GM21737 (cell line): ENCODE results near the gene EPHX1.
"Not testable (repeated sequence)": the region's sequence is repeated elsewhere in the genome, so short reads cannot be mapped to it uniquely, and the experiment has no call there.

ENCODE experiments used
- ATAC-seq: cut with Tn5 transposase; IDR thresholded peaks from one replicate; pipeline ENCODE4 v1.9.1; 2021; ENCODE audit warnings: mild to moderate bottlenecking, moderate library complexity; ENCODE audit not compliant: unreplicated experiment

EPHX1 gene

DNA sequence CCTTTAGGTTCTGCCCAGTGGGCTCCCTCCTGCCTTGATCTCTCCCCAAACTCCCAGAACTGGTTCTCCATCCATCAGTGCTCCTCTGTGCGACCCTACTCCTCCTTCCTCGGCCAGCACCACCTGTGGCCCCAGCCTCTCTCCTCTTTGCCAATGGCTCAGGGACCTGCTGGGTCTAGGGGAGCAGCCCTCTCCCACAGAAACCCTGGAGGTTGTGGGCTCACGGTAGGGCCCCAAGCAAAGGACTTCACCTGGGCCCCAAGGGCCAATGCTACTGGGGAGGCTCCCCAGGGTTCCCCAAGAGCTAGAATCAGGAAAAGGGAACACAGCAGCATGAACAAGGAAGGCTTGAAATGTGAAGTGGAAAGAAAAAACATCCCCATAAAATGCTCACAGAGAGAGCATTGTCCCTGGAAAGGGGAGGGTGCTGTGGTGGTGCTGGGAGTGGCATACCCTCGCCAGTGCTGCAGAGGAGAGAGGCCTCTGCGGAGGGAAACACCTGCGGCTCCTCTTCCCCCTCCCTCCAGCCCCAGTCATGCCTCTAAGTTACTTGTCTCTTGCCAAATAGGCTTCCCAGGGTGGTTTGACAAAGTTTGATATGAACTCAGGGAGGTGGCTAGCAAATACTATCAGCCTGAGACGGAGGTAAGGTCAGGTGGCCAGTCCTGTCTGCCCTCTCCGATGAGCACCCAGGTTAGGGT is 69.7 kb downstream of the EPHX1 start:
- ATAC-seq: no peak

DNA sequence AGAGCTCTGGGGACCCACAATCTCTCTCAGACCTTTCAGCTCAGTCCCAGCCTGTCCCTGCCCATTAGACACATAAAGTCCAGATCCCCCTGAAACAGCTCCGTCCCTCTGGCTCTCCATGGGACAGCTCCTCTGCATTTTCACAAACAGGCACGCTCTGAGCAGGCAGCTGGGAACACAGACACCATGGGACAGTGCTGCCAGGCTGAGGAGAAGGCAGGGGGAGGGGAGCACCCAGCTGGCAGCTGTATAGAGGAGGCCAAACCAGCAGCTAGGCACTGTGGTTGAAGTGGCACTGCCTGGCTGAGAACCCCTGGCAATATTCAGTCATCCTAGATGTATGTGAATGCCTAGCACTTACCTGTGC is 70.3 kb downstream of the EPHX1 start:
- no peak for ATAC-seq

GRCh38 chr1:225880636-225881035 is 70.7 kb downstream of the EPHX1 start:
- ATAC-seq: no peak

GRCh38 chr1:225881081-225881958 is 71.4 kb downstream of the EPHX1 start:
- ATAC-seq: no peak

- peak; percentile 64 for ATAC-seq
These were observed 72.2 kb downstream of the EPHX1 start, which contains the start of gene TMEM63A for GRCh38 chr1:225881959-225882693. Gene TMEM63A, minus strand, starts transcription at chr1:225882380. Its CDS starts 4,800 bp downstream, at chr1:225877580.

DNA sequence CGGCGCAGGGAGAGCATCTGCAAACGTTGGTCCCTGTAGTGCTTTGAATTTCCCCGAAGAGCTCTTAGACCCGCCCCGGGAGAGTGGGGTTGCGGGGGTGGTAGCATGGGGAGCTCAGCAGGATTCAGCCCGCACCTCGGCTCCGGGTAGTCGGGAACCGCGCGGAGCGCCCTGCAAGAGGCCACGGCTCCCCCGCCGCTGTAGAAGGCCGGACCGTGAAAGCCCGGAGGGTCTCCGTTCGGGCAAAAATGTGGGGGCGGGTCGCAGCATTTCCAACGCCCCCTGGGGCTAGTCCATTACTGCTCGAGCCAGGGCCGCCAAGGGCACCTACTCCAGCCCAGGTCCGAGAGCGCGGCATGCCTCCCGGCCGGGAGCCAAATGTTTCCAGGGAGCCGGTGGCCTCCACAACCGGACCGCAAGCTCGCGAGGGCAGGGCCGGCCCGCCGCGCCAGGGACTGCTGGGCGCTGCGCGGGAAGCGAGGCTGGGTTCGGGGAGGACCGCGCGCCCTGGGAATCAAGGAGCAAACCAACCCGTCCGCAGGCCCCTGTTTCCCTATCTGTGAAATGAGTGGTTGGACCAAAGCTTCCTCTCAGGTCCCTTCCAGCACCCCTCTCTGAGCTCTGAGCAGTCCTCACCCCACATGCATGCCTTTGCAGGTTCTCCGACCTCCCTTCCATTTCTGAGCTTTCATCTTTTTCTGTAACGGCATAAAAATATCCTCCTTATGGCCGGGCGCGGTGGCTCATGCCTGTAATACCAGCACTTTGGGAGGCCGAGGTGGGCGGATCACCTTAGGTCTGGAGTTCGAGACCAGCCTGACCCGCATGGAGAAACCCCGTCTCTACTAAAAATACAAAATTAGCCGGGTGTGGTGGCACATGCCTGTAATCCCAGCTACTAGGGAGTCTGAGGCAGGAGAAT is 73.0 kb downstream of the EPHX1 start:
- ATAC-seq: peak; percentile 19

DNA sequence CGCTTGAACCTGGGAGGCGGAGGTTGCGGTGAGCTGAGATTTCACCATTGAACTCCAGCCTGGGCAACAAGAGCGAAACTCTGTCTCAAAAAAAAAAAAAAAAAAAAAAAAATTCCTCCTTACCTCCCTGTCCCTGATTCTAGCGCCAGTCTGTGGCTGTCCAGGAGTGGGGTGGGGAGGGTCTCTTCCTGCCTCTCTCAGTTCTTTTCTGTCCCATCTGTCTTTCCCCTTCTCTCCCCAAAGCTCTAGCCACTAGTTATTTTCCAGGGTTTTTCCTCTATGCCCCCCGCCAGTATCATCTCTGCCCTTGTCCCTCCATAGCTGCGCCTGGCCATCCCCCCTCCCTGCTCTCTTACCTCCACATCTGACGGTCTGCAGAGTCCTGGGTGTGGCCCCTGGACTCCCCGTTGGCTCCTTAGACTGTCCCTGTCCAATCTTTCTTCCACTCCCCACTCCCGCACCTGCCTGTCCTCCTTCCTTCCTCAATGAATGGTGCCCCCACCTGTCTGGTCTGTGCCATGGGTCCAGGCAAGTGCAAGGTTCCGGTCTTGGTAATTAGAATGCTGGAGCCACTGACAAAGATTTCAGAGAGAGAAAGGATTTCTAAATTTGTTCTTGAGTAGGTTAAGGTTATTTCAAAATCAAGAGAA is 73.8 kb downstream of the EPHX1 start:
- ATAC-seq: no peak

- ATAC-seq: no peak
These were observed 75.4 kb downstream of the EPHX1 start for GRCh38 chr1:225885336-225885735.

DNA sequence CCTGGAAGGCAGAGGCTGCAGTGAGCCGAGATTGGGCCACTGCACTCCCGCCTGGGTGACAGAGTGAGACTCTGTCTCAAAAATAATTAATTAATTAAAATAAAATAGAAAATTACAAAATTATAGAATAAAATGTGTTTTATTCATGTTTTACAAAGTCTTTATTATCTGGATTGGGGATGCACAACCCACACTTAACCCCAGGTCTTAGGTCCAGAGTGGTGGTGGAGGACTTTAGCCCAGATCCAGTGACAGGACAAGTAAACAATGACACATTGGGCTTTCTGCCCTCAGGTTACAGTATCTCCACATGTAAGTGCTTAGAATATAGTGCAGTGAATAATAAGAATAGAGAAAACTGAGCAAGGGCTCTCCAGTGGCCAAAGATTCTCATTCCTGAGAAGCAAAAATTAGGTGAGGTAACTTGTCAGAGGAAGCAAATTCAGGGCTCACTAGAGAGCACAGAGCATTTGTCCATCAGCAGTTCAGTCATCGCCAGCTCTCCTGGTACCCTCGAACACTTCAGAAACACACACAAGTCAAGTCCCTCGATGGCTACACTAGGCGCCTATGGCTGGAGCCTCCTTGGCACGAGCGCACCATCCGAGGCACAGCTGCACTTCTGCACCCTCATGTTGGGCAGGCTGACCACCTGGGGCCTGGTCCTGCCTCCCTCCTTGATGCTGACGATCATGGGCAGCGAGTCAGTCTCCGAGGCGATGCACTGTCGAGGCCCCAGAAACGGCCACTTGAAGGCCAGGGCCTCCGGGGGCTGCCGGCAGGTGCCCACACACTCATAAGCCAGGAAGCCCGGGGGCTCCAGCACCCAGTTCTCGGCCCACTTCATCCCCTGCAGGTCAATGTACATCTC is 76.5 kb downstream of the EPHX1 start:
- no peak for ATAC-seq

DNA sequence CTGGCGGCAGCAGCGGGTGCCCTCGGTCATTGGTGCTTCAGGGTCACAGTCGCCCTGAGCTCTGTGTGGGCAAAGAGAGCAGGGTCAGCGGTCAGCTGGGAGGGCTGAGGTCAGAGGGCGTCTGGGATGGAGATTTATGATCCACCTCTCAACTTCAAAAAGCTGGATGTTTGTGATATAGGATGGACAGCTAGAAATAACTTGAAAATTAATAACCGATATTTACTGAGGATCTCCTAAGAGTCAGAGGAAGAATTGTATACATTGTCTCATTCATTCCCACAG is 77.0 kb downstream of the EPHX1 start:
- ATAC-seq: no peak

DNA sequence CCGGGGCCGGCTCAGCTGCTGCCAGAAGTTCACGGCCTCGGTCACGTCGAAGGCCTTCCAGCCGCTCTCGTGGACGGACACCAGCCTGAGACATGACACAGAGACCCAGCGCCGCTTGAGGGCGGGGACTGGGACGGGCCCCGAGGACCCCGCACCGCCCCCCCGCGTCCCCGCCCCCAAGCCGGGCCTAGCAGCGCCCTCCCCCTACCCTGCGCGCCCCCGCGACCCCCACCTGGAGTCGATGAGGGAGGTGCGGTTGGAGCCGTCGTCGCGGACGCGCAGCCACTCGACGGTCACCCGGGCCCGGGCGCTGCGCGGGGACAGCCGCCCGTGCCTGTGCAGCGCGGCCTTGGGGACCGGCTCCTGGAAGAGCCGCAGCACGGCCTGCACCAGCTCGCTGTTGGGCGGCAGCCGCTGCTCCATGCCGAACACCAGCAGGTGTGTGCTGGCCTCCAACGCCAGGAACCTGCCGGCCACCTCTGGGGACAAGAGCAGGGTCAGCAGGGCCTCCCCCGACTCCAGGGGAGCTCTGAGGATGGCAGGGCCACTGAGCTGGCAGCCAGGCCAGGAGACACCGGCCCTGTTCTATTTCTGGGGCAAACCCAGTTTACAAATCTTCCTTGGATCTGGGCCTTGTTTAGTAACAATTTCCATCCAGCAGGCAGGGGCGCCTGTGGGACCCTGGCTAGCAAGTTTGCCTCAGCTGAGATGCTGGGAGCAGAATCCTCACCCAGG is 77.8 kb downstream of the EPHX1 start:
- not testable (repeated sequence) for ATAC-seq

- ATAC-seq: no peak
These were observed 78.5 kb downstream of the EPHX1 start for GRCh38 chr1:225888289-225888897.

DNA sequence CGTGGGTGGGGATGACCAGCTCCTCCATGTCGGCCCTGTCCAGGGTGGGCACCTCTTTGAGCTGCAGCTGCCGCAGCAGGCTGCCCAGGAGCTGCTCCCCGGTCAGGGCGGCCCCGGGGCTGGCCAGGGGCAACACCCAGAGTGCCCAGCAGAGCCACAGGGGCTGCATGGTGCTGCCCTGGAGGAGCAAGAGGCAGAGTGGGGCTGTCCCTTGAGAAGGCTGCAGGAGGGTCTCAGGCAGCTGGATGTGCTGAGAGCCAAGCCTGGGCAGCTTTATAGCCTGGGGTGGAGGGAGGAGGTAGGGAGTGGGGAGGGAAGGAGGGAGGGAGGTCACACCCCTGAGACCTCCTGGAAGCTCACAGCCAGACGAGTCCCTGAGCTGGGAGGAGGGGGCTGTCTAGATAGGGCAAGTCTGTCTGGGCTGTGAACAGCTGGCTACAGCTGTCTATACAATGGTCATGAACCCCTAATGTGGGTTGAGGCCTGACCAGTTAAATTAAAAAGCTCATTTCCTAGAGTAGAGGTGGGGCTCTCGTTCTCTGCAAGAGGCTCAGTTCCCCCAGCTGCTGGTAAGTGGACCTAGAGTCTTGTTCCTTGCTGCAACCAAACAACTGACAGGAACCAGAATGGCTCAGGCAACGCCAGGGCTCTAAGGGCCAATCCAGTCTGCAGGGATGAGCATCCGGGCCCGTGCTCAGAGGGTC is 79.1 kb downstream of the EPHX1 start, which contains the start of gene LEFTY1:
Gene LEFTY1, minus strand, starts transcription at position 249 of the 704 bp plus-strand sequence. Its CDS starts 80 bp downstream, at position 169.
- ATAC-seq: no peak

GRCh38 chr1:225889743-225890142 is 79.8 kb downstream of the EPHX1 start:
- no peak for ATAC-seq

DNA sequence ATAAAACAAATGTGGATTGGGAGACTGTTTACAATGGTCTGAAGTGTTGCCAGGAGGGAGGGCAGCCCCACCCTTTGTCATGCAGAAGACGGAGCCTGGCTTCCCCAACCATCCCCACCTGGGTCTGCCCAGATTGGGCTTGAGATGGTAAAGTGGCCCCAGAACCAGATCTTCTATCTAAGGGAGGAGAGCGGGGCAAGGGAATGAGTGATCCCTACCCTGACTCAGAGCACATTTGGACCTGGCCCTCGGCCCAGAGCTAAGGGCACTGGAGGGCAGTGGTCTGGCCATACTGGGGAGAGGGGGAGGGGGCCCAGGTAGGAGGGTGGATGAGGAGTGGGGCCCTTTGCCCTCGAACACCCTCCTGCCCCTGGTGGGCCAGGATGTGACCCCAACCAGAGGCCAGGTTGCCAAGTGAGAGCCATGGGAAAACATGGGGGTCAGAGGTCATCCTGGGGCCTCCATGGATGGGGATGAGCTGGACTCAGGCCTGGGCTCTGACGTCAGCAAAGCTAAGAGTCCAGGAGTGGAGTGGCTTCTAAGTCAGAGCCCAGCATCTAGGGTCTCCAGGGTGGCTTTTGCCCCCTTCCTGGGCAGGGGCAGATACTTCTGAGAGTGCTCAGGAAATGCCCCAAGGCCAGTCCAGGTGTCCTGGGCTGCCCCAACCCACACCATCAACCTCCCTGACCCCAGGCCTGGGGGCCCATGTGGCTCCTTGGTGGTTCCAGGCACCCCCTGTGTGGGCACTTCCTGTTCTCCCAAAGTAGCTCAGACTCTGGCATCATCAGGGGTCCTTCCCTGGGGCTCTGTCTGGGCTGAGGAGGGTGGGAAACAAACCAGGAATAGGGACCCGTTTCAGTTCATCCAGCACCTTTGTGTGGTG is 80.7 kb downstream of the EPHX1 start:
- no peak for ATAC-seq

DNA sequence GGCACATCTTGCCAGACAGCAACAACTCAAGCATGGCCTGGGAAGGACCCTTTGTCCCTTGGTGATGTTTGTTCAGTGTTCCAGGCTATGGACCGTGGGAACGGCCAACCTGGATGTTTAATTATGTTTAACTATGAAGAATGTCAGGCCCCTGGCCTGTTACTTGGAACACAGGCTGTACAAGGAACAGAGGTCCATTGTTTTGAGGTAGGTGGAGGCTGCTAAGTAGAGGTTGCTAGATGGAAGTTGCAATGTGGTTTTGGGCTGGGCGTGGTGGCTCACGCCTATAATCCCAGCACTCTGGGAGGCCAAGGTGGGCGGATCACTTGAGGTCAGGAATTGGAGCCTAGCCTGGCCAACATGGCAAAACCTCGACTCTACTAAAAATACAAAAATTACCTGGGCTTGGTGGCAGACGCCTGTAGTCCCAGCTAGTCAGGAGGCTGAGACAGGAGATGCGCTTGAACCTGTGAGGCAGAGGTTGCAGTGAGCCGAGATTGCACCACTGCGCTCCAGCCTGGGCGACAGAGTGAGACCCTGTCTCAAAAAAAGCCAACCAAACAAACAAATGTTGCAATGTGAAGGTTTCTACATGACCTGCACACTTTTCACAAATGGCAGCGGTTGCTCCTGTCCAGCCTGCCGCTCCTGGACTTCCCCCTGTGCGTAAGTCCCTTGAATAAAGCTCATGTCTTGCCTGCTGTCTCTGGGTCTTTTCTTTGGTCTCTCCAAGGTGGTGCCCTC is 81.5 kb downstream of the EPHX1 start:
- ATAC-seq: no peak
